IMR-90 (cell line): ENCODE data around the gene ADGRD2.

ENCODE experiments used
- BHLHE40 ChIP-seq: fragments of 150-350 bp; IDR thresholded peaks from 2 replicates; pipeline ENCODE4 v1.6.1; 2016; ENCODE audit warnings: mild to moderate bottlenecking, low read depth, low read length
- CTCF ChIP-seq: conservative IDR thresholded peaks from 2 replicates; pipeline ENCODE4 v1.5.1; 2012; ENCODE audit warnings: mild to moderate bottlenecking, low read depth, low read length, improper control_type of control experiment
- MXI1 ChIP-seq: IDR thresholded peaks from 2 replicates; pipeline ENCODE4 v1.6.1; 2012; ENCODE audit warnings: low read depth, mild to moderate bottlenecking, low read length, moderate library complexity, borderline replicate concordance
- POLR2A ChIP-seq: IDR thresholded peaks from 2 replicates; pipeline ENCODE4 v1.6.1; 2012; ENCODE audit warnings: mild to moderate bottlenecking, low read depth, low read length
- USF2 ChIP-seq: fragments of 150-350 bp; IDR thresholded peaks from 2 replicates; pipeline ENCODE4 v1.6.1; 2017; ENCODE audit warnings: mild to moderate bottlenecking, antibody characterized with exemption, low read length, low read depth

DNA sequence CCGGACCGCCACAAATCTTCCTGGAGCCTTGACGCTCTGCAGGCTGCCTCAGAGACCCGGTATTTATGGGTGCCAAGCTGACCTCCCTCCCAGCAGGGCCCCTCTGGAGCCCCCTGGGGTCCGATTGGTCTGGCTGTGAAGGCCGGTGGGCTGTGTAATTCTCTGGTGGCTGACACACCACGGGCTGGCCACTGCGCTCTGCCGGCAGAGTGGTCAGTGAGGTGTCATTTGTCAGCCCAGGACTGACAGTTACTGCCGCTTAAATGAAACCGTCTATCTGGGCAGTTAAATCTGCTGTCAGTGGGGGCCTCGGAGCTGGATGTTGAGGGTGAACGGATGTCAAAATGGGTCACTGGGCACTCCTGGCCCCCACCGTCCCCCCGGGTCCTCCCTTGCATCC is 46.2 kb downstream of the ADGRD2 start:
- TF ChIP-seq MXI1 = no peak
- no peak for TF ChIP-seq POLR2A
- no peak for TF ChIP-seq USF2
- no peak for TF ChIP-seq CTCF
- TF ChIP-seq BHLHE40 = no peak
